HG03571 (cell line): ENCODE results near the gene GNG14.
"Not testable (repeated sequence)": the region's sequence is repeated elsewhere in the genome, so short reads cannot be mapped to it uniquely, and the experiment has no call there.

Source experiments
- ATAC-seq: cut with Tn5 transposase; IDR thresholded peaks from one replicate; pipeline ENCODE4 v1.9.1; 2021; ENCODE audit not compliant: unreplicated experiment

Gene GNG14

DNA sequence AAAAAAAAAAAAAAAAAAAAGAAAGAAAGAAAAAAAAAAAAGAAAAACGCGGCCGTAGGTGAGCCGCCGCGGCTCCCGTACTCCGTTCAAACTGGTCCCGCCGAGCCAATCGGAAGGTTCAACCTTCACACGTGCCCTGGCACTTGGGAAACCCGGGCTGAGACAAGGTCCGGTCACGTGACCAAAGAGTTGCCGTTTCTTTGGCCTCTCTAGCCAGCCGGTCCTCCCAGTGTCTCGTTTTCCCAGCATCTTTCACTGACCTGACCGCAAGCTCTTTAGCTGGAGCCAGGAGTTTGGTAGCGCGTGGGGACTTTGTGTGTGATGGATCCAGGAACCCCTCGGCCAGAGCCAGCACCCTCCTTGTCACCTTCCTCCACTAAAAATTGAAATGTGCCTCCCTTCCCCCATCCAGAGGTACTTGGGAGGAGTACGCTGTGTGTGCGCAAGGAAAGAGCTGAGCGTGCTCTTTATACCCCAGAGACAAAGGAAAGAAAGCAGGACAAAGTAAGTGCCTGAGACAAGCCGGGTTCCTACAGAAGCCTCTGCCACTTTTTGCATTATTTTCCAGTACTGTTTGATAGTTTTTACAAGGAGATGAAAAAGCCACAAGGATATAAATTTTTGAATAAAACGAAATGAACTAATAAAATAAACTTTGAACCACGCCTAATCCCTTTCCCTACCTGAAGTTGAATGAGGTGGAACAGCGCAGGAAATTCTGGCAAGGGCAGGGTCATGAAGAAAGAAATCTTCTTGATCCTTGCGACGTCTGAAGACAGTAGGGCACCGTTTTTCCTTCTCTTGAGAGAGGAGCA is 35.0 kb downstream of the GNG14 start:
- ATAC-seq = peak; percentile 65

DNA sequence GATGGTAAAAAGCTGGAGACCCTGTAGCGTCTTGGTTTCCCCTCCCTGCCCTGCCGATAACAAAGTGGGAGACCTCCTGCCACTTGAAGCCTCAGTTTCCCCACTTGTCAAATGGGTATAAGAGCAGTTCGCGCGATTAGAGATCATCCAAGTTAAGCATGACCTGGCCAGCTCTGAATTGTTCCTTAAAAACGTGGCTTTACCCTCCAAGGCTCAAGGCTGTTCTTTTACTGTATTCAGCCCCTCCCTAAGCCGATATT is 35.5 kb downstream of the GNG14 start:
- ATAC-seq = no peak

GRCh38 chr19:12723641-12724426 is 36.0 kb downstream of the GNG14 start, which contains the start of gene TNPO2:
Gene TNPO2, minus strand, starts transcription at chr19:12723932. Its CDS starts 2,955 bp downstream, at chr19:12720977.
- no peak for ATAC-seq

DNA sequence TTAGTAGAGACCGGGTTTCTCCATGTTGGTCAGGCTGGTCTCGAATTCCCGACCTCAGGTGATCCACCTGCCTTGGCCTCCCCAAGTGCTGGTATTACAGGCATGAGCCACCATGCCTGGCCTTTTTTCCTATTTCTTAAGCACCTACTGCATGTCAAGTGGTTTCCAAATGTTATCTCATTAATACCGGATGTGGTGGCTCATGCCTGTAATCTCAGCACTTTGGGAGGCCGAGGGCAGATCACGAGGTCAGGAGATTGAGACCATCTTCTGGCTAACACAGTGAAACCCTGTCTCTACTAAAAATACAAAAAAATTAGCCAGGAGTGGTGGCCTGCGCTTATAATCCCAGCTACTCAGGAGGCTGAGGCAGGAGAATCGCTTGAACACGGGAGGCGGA is 37.8 kb downstream of the GNG14 start:
- ATAC-seq = not testable (repeated sequence)

- no peak for ATAC-seq
These were observed 39.2 kb downstream of the GNG14 start for GRCh38 chr19:12726988-12727316.

GRCh38 chr19:12727745-12728433 is 40.1 kb downstream of the GNG14 start:
- no peak for ATAC-seq

DNA sequence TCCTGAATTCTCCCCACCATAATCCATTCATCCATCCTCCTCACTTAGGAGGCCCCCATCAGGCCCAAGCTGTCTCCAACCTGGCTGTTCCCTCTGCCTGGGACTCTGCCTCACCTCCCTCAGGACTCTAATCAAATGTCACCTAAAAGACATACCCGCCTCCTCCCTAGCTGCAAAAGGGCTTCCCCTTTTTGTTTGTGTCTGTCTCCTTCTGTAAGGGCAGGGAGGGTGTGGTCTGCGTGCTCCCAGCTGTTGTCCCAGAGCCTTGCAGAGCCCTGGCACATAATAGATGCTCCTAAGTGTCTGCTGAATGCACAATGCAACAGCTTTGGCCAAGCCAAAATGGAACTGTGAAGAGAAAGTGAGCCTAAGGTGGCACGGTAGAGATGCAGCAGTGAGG is 42.3 kb downstream of the GNG14 start:
- no peak for ATAC-seq

DNA sequence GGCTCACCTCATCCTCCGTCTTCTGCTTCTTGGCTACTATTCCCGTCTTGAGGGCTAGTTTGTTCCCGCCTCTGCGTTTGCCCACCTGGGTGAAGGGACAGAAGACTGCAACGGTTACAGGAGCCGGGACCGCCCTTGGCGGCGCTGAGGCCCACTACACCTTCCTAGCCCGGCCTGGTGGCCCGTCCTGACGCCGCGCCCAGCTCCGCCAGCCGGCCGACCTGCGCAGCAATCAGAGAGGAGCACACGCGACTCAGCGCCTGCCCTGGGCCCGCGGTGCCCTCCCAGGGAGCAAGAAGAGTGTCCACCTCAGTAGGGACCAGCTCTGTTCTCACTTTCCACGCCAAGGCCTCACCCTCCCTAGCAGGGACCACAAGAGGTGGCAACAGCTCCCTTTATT is 43.5 kb downstream of the GNG14 start:
- no peak for ATAC-seq

GRCh38 chr19:12733369-12734214 is 45.8 kb downstream of the GNG14 start:
- no peak for ATAC-seq

DNA sequence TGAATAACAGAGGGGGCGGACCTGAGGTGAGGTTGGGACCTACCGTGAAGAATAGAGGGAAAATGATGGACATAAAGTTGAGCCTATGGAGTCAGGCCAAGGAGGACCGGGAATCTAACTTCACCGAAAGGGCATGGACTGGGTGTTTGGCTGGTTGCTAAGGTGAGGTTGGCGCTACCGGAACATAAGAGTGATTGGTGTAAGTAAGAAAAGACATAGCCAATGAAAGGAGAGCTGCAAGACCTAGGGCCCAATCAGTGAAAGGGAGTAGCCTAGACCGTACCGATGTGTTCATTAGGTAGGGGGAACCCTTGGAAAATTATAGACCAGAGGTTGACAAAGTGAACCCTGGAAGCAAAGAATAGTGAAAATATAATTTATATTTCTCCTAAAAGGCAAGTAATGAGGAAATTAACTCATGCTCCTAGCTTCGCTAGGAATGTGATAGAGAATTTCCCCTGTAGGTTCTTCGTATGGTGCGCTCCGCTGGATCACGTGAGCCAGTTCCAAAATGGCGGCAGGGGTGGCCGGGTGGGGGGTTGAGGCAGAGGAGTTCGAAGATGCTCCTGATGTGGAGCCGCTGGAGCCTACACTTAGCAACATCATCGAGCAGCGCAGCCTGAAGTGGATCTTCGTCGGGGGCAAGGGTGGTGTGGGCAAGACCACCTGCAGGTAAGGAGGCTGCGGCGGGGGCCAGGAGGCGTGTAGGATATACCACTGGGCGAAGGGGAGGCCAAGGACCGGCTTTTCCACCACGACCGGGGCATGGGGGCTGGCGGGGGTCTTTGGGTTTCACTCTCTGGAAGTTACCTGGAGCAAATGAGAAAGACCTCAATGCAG is 49.4 kb downstream of the GNG14 start, which contains the start of gene GET3:
Gene GET3, plus strand, starts transcription at position 503 of the 840 bp plus-strand sequence. Its CDS starts 9 bp downstream, at position 512.
- ATAC-seq = peak; percentile 64

DNA sequence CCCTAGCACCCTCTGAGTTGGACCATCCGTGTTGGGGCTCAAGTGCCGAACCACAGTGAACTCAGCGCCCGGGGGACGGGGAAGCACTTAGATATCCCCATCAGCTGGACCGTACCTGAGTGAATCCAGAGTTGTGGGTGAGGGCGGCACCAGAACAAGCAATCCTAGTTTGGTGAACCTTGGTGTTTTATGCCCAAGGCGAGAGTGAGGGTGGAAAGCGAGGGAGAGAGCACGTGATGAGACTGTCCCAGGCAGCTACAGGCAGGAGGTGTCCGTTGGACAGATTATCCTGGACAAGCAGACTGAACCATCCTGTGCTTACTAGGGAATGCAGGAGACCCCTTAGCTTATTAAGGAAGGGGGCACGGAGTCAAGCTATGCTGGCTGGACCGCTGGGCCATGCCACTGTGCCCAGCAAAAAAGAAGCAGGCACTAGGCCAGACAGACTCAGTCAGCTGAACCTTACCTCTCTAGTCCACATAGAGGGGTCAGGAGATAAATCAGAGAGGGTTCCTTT is 50.1 kb downstream of the GNG14 start:
- no peak for ATAC-seq
